ENCODE results near the gene TTF2. TPM values are rescaled to one million over a fixed set of nuclear protein-coding genes. Genes with fewer than 3 reads are reported as not detected.

Gene TTF2
- total RNA-seq, 2 donors from 2014 or later = 11.2 to 11.6 TPM

DNA sequence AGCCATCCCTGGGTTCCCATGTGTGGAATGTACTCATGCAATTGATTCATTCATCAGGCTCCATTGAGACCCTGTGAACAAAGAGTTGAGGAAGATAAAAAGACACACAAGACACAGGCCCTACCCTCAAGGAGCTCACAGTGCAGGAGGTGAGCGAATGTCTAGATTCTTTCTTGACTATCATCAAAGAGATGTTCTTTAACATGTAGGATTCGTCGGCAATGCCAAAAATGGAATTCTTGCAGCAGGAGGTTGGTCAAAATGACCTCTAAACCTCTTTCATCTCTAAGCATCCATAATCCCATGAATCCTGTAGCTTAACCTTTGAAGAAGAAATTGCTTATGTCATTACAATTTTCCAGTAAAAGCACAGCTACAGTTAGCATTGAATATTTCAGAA is 27.9 kb upstream of the TTF2 start:
- DNase-seq (ENCODE audit: low spot score) = no peak

DNA sequence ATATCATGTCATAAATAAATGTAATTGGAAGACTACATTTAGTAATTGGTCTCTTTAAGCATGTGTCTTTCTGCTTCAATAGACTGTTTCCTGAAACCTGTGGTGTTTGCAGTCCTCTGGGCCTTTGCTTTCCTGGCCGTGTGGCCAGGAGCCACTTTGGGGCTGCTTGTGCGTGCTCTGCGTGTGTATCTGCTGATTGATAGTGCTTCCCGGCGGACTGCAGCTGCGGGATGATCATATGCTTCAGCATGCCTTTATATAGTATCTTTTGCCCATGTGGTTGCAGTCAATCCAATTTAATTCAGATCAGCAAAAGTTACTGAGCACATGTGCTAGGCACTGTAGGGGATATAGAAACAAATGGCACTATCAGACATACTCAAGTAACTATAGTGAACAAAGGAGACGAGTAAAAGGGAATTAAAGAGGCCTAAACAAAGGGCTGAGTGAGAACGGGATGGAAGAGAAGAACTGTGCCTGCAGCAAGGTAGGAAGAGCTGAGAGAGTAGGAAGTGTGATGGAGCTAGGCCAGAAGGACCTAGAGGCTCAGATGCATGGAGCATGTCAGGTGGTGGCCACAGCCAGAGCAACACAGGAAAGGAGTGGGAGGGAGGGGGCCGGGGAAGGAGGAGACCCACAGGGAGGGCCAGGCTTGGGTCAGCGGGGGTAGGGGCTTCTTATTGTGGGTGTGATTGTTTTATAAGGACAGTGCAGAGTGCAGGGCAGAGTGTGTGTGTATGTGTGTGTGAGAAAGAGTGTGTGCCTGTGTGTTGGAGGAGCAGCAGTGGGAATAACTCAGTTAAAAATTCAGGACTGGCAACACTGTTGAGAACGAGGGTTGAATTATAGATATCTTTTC is 27.2 kb upstream of the TTF2 start:
- Histone ChIP-seq H3K4me3 (no peak overlapping the region), H3K27ac (no peak overlapping the region), H3K9me3 (no peaks in the 10 kb centered on the region), H3K4me1 (replicated peaks) (no peaks in the 10 kb centered on the region), H3K27me3 (replicated peaks; ENCODE audit: insufficient read depth) (no peaks in the 10 kb centered on the region), H3K36me3 (no peaks in the 10 kb centered on the region)
- DNase-seq (ENCODE audit: low spot score) = no peak
- WGBS = 83% methylated on average over 11 of the region's 11 CpGs
- TF ChIP-seq, protein P1, sequence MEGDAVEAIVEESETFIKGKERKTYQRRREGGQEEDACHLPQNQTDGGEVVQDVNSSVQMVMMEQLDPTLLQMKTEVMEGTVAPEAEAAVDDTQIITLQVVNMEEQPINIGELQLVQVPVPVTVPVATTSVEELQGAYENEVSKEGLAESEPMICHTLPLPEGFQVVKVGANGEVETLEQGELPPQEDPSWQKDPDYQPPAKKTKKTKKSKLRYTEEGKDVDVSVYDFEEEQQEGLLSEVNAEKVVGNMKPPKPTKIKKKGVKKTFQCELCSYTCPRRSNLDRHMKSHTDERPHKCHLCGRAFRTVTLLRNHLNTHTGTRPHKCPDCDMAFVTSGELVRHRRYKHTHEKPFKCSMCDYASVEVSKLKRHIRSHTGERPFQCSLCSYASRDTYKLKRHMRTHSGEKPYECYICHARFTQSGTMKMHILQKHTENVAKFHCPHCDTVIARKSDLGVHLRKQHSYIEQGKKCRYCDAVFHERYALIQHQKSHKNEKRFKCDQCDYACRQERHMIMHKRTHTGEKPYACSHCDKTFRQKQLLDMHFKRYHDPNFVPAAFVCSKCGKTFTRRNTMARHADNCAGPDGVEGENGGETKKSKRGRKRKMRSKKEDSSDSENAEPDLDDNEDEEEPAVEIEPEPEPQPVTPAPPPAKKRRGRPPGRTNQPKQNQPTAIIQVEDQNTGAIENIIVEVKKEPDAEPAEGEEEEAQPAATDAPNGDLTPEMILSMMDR (IDR thresholded peaks at IDR 0.05) = no peak
- no peak for TF ChIP-seq POLR2A (IDR thresholded peaks at IDR 0.05)
- TF ChIP-seq POLR2AphosphoS5 (IDR thresholded peaks at IDR 0.05) = no peak
- intact Hi-C loops (cut with DNase I) = no loop called here

More for the DNA sequence above, 27.9 kb upstream of the TTF2 start:
- TF ChIP-seq POLR2AphosphoS5 (IDR thresholded peaks at IDR 0.05) (no peak), POLR2A (IDR thresholded peaks at IDR 0.05) (no peak)
- TF ChIP-seq, protein P1 (IDR thresholded peaks at IDR 0.05) = no peak
- Histone ChIP-seq H3K4me1 (replicated peaks) (no peaks in the 10 kb centered on the region), H3K27ac (no peak overlapping the region), H3K4me3 (no peak overlapping the region), H3K9me3 (no peaks in the 10 kb centered on the region), H3K27me3 (replicated peaks; ENCODE audit: insufficient read depth) (no peaks in the 10 kb centered on the region), H3K36me3 (no peaks in the 10 kb centered on the region)
- intact Hi-C loops (cut with DNase I) = no loop called here
- WGBS = 98% methylated on average over 3 of the region's 3 CpGs

DNA sequence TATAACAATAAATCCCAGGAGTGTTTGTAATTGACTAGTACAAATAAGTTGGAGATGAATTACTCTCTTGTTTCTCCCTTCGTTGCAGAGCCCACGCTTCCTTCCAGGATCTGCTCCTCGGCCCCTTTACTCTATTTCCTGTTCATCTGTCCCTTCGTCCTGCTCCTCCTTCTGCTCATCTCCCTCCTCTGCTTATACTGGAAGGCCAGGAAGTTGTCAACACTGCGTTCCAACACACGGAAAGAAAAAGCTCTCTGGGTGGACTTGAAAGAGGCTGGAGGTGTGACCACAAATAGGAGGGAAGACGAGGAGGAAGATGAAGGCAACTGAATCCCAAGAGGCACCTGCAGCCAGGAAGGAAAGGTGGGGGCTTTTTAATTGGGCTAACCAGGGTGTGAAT is 26.4 kb upstream of the TTF2 start:
- Histone ChIP-seq H3K27ac (no peak overlapping the region), H3K4me1 (replicated peaks) (no peaks in the 10 kb centered on the region)
- intact Hi-C loops (cut with DNase I) = no loop called here

DNA sequence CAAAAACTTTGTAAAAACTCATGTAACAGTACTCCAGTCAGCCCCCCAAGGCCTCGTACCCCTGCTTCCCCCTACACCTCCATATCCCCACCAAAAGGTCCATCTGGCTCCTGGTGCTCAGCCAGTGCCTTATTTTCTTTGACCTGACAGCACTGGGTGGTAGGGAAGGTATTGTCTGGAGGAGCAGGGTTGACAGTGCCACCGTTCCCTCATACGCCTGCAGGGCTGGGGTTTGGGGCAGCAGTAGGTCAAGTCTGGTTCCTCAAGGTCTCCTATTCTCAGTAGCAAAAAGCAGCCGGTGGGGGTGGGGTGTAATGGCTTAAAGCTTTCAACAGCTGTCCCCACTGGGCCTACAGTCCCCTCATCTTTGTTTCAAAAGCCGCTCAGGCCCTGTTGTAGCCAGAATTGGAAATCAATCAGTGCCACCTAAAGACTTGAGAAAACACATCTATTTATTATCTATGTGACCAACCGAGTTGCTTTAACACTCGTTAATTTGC is 25.3 kb upstream of the TTF2 start:
- no peak for DNase-seq (ENCODE audit: low spot score)
- no peaks in the 10 kb centered on the region for H3K36me3 ChIP-seq
- intact Hi-C loops (cut with DNase I) = no loop called here
- H3K9me3 ChIP-seq = no peaks in the 10 kb centered on the region
- TF ChIP-seq POLR2A (IDR thresholded peaks at IDR 0.05) (no peak), POLR2AphosphoS5 (IDR thresholded peaks at IDR 0.05) (no peak)
- TF ChIP-seq, protein P1 (IDR thresholded peaks at IDR 0.05) = no peak
- H3K4me1 ChIP-seq (replicated peaks) = no peaks in the 10 kb centered on the region
- H3K27me3 ChIP-seq (replicated peaks; ENCODE audit: insufficient read depth) = no peaks in the 10 kb centered on the region
- 90% methylated on average over 7 of the region's 7 CpGs for WGBS
- H3K27ac ChIP-seq = no peak overlapping the region
- H3K4me3 ChIP-seq = no peak overlapping the region

More for the DNA sequence above, 26.4 kb upstream of the TTF2 start:
- Histone ChIP-seq H3K36me3 (no peaks in the 10 kb centered on the region), H3K9me3 (no peaks in the 10 kb centered on the region), H3K4me3 (no peak overlapping the region), H3K27me3 (replicated peaks; ENCODE audit: insufficient read depth) (no peaks in the 10 kb centered on the region)
- WGBS = 74% methylated on average over 7 of the region's 7 CpGs
- no peak for DNase-seq (ENCODE audit: low spot score)
- no peak for TF ChIP-seq POLR2A (IDR thresholded peaks at IDR 0.05)

DNA sequence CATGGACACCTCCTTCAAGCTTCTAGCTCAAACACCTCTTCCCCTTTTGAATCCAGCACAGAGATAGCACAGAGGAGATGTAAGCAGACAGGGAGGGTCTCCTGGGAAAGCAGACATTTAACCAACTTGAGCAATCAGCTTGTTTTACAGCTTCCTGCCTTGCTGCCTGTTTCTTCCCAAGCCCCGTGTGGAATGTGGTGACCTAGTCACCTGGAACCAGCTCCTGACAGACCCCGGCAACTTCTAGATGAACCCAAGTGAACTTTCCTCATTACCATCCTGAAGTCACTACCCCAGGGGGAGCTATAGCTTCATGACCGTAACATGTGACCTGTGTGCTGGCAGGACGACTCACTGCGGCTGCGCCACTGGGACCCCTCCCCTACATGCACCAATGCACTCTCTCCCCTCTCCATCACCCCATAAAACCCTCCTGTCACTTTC is 24.1 kb upstream of the TTF2 start:
- Histone ChIP-seq H3K4me1 (replicated peaks) (no peaks in the 10 kb centered on the region), H3K4me3 (no peak overlapping the region), H3K9me3 (no peaks in the 10 kb centered on the region), H3K36me3 (no peaks in the 10 kb centered on the region), H3K27ac (no peak overlapping the region), H3K27me3 (replicated peaks; ENCODE audit: insufficient read depth) (no peaks in the 10 kb centered on the region)
- 70% methylated on average over 6 of the region's 6 CpGs for WGBS
- intact Hi-C loops (cut with DNase I) = no loop called here
- no peak for TF ChIP-seq POLR2AphosphoS5 (IDR thresholded peaks at IDR 0.05)
- no peak for DNase-seq (ENCODE audit: low spot score)

DNA sequence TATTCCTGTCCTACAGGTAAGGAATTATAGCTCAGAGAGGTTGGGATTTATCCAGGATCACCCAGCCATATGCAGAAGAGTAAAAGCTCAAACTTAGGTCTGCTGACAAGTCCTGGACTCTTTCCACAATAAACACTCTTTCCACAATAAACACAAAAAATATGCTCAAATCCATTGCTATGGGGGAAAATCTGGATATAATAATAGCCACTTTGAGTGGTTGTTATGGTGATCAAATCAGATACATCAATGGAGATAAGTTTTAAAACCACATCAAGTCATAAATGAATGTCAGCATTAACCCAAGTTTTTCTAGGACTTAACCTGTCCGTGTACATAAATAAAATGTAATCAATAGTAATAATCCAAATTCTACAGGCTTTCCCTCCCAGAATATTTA is 22.3 kb upstream of the TTF2 start:
- Histone ChIP-seq H3K4me3 (no peak overlapping the region), H3K27me3 (replicated peaks; ENCODE audit: insufficient read depth) (no peaks in the 10 kb centered on the region), H3K4me1 (replicated peaks) (no peaks in the 10 kb centered on the region), H3K9me3 (no peaks in the 10 kb centered on the region), H3K36me3 (no peaks in the 10 kb centered on the region), H3K27ac (no peak overlapping the region)
- 64% methylated on average over 1 of the region's 1 CpG for WGBS
- no peak for DNase-seq (ENCODE audit: low spot score)
- intact Hi-C loops (cut with DNase I) = no loop called here
- TF ChIP-seq POLR2AphosphoS5 (IDR thresholded peaks at IDR 0.05) = no peak
- TF ChIP-seq, protein P1 (IDR thresholded peaks at IDR 0.05) = no peak
- no peak for TF ChIP-seq POLR2A (IDR thresholded peaks at IDR 0.05)
